ENCODE results near the gene CTBS. TPM values are rescaled to one million over a fixed set of nuclear protein-coding genes. Genes with fewer than 3 reads are reported as not detected.

Gene CTBS
- total RNA-seq, 1 experiment from 2014 or later = 5.4 TPM

DNA sequence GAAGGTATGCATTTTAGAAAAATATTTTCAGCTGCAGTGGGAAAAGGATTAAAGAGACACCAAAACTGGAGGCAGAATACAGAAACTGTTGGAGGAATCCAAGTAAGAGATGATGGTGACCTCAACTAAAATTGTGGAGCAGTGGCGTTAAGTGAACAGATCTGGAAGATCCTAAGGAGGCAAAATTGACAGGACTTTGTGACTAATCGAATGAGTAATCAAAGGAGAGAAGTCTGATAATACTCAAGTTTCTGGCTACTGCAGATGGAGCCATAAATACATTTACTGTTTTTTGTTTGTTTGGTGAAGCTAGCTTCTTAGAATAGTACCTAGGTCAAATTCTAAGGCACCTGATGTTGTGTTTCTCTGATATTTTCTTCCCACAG lies 3.1 kb downstream of the CTBS start:
- H3K27me3 Mint-ChIP-seq (ENCODE audit: insufficient read depth, unreplicated experiment) = peaks cover 2% of the 10 kb centered on the region
- H3K4me3 Mint-ChIP-seq (ENCODE audit: unreplicated experiment) = no peak overlapping the region
- no peaks in the 10 kb centered on the region for H3K27me3 ChIP-seq (replicated peaks; ENCODE audit: control insufficient read depth, insufficient read depth, low read length)
- H3K9me3 ChIP-seq = no peaks in the 10 kb centered on the region
- no peak overlapping the region for H3K4me3 ChIP-seq (ENCODE audit: low read depth, low read length)
- H3K27ac Mint-ChIP-seq (ENCODE audit: unreplicated experiment) = no peak overlapping the region
- H3K4me1 ChIP-seq = peaks cover 8% of the 10 kb centered on the region; the same call in 1 of the 2 replicates
- no peak for DNase-seq
- CTCF ChIA-PET = no interaction called here
- H3K4me1 Mint-ChIP-seq (ENCODE audit: low read depth, unreplicated experiment) = no peaks in the 10 kb centered on the region
- peaks cover 5% of the 10 kb centered on the region for H3K36me3 Mint-ChIP-seq (ENCODE audit: insufficient read depth, unreplicated experiment)
- intact Hi-C loops (cut with micrococcal nuclease; ENCODE audit: unreplicated experiment) = no loop called here
- POLR2A ChIA-PET = no interaction called here
- H3K9me3 Mint-ChIP-seq (ENCODE audit: unreplicated experiment) = no peaks in the 10 kb centered on the region
- BruUV-seq (replicated peaks) = no TSS peak
- no peak for TF ChIP-seq CTCF (IDR thresholded peaks at IDR 0.05; ENCODE audit: insufficient read depth in 1 of 2, low read depth in 1 of 2, low read length in 1 of 2, severe bottlenecking in 1 of 2, unreplicated experiment in 1 of 2)
- no peaks in the 10 kb centered on the region for H3K36me3 ChIP-seq (ENCODE audit: control insufficient read depth, insufficient read depth, low read length)

- POLR2A ChIA-PET = no interaction called here
- TF ChIP-seq CTCF (IDR thresholded peaks at IDR 0.05; ENCODE audit: insufficient read depth in 1 of 2, low read depth in 1 of 2, low read length in 1 of 2, severe bottlenecking in 1 of 2, unreplicated experiment in 1 of 2) = no peak
Measured at GRCh38 chr1:84570436-84571149, 3.6 kb downstream of the CTBS start.

DNA sequence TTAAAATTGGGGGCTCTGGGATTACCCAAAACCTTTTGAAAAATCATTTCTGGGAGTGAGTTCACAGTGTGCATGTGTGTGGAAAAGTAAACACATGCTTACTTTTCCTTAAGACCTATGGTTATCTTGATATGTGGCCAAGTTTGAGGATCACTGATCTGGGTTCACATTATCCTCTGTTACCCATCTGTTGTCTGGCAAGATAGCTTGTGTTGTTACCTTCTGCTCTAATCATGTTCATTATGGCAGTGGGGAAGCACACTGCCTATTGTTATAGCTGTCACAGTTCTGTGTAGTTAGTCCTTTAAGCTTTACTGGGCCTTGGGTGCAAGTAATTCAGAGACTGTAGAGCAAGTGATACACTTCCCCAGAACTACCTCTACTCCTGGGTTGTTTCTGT lies 5.0 kb downstream of the CTBS start:
- no peaks in the 10 kb centered on the region for H3K36me3 ChIP-seq (ENCODE audit: control insufficient read depth, insufficient read depth, low read length)
- DNase-seq = no peak
- intact Hi-C loops (cut with micrococcal nuclease; ENCODE audit: unreplicated experiment) = no loop called here
- BruUV-seq (replicated peaks) = no TSS peak
- H3K4me1 ChIP-seq = peaks cover 8% of the 10 kb centered on the region; the same call in 1 of the 2 replicates
- H3K9me3 Mint-ChIP-seq (ENCODE audit: unreplicated experiment) = no peaks in the 10 kb centered on the region
- H3K4me3 ChIP-seq (ENCODE audit: low read depth, low read length) = no peak overlapping the region
- no peaks in the 10 kb centered on the region for H3K4me1 Mint-ChIP-seq (ENCODE audit: low read depth, unreplicated experiment)
- peaks cover 5% of the 10 kb centered on the region for H3K36me3 Mint-ChIP-seq (ENCODE audit: insufficient read depth, unreplicated experiment)
- no peak for TF ChIP-seq CTCF (IDR thresholded peaks at IDR 0.05; ENCODE audit: insufficient read depth in 1 of 2, low read depth in 1 of 2, low read length in 1 of 2, severe bottlenecking in 1 of 2, unreplicated experiment in 1 of 2)
- POLR2A ChIA-PET = no interaction called here
- H3K27me3 ChIP-seq (replicated peaks; ENCODE audit: control insufficient read depth, insufficient read depth, low read length) = no peaks in the 10 kb centered on the region
- no peak overlapping the region for H3K27ac Mint-ChIP-seq (ENCODE audit: unreplicated experiment)
- no peaks in the 10 kb centered on the region for H3K9me3 ChIP-seq
- H3K4me3 Mint-ChIP-seq (ENCODE audit: unreplicated experiment) = no peak overlapping the region
- CTCF ChIA-PET = no interaction called here
- no peaks in the 10 kb centered on the region for H3K27me3 Mint-ChIP-seq (ENCODE audit: insufficient read depth, unreplicated experiment)

More at GRCh38 chr1:84570436-84571149, 3.6 kb downstream of the CTBS start:
- BruUV-seq (replicated peaks) = no TSS peak
- no peak overlapping the region for H3K4me3 Mint-ChIP-seq (ENCODE audit: unreplicated experiment)
- peaks cover 2% of the 10 kb centered on the region for H3K27me3 Mint-ChIP-seq (ENCODE audit: insufficient read depth, unreplicated experiment)
- no peaks in the 10 kb centered on the region for H3K4me1 Mint-ChIP-seq (ENCODE audit: low read depth, unreplicated experiment)
- no peak overlapping the region for H3K27ac Mint-ChIP-seq (ENCODE audit: unreplicated experiment)
- Histone ChIP-seq H3K4me3 (ENCODE audit: low read depth, low read length) (no peak overlapping the region), H3K27me3 (replicated peaks; ENCODE audit: control insufficient read depth, insufficient read depth, low read length) (no peaks in the 10 kb centered on the region), H3K4me1 (peaks cover 8% of the 10 kb centered on the region; the same call in 1 of the 2 replicates), H3K9me3 (no peaks in the 10 kb centered on the region), H3K36me3 (ENCODE audit: control insufficient read depth, insufficient read depth, low read length) (no peaks in the 10 kb centered on the region)
- peaks cover 5% of the 10 kb centered on the region for H3K36me3 Mint-ChIP-seq (ENCODE audit: insufficient read depth, unreplicated experiment)
- no peak for DNase-seq
- intact Hi-C loops (cut with micrococcal nuclease; ENCODE audit: unreplicated experiment) = no loop called here
- CTCF ChIA-PET = no interaction called here
- no peaks in the 10 kb centered on the region for H3K9me3 Mint-ChIP-seq (ENCODE audit: unreplicated experiment)

All from Caco-2 (cell line).